Measurements from ENCODE around the gene CYTL1. TPM values are rescaled to one million over a fixed set of nuclear protein-coding genes. Genes with fewer than 3 reads are reported as not detected.
"Not testable (repeated sequence)": the region's sequence is repeated elsewhere in the genome, so short reads cannot be mapped to it uniquely, and the experiment has no call there.

Gene CYTL1
- total RNA-seq (2014; rRNA removed) (not detected in 2 replicates), Bru-seq, nascent RNA (not detected), BruChase-seq, experiment 1, labeled RNA remaining after a 6-hour chase (not detected), BruChase-seq, experiment 2, labeled RNA remaining after a 2-hour chase (not detected)
- long read RNA-seq: 0 reads

- no peak within 1 kb of the TSS for H3K9ac ChIP-seq (ENCODE audit: low read length)
- no peak within 1 kb of the TSS for H3K4me3 ChIP-seq (ENCODE audit: low read length)
- POLR2A ChIA-PET (ENCODE audit: unreplicated experiment): no interaction called here
- no peaks in the 10 kb centered on the region for H3K9me2 ChIP-seq (replicated peaks; ENCODE audit: low read length)
- H4K20me1 ChIP-seq (ENCODE audit: low read length): no peaks in the 10 kb centered on the region
- H3F3A ChIP-seq (ENCODE audit: low read length, unreplicated experiment): no peaks in the 10 kb centered on the region
- H3K27me3 ChIP-seq (ENCODE audit: low read length): peaks cover 27% of the 10 kb centered on the region
- ATAC-seq: no peak
- no peak within 1 kb of the TSS for H2AFZ ChIP-seq (ENCODE audit: low read length)
- H3K9me3 ChIP-seq (ENCODE audit: low read length): no peaks in the 10 kb centered on the region
- BruUV-seq (replicated peaks): no TSS peak
- peak within 1 kb of the TSS; percentile 53 for H3K4me2 ChIP-seq (ENCODE audit: low read length)
- no peak for DNase-seq
- intact Hi-C loops (cut with micrococcal nuclease): no loop called here
- no peak within 1 kb of the TSS for H3K27ac ChIP-seq (ENCODE audit: low read length)
- 0 out of 2 replicates have a peak, but pooled peaks cover 10% of the 10 kb centered on the region for H3K4me1 ChIP-seq (ENCODE audit: insufficient read depth, low read length)
- TF ChIP-seq EZH2 (IDR thresholded peaks at IDR 0.05; ENCODE audit: low read length, unreplicated experiment) (no peak), EZH2phosphoT487 (IDR thresholded peaks at IDR 0.05; ENCODE audit: borderline replicate concordance, low read length) (no peak), CTCF (conservative IDR thresholded peaks at IDR 0.05; ENCODE audit: low read depth, low read length) (no peak)
- CTCF ChIA-PET: no interaction called here
- no peaks in the 10 kb centered on the region for H3K79me2 ChIP-seq (ENCODE audit: low read length)
- H3K36me3 ChIP-seq (ENCODE audit: low read depth, low read length): no peaks in the 10 kb centered on the region
Measured at GRCh38 chr4:5019274-5019673, at the start of gene CYTL1. Gene CYTL1 (minus strand): TSS chr4:5019458. CDS start chr4:5019445, 13 bp downstream.

- H3K27me3 ChIP-seq (ENCODE audit: low read length): no peaks in the 10 kb centered on the region
- TF ChIP-seq EZH2phosphoT487 (IDR thresholded peaks at IDR 0.05; ENCODE audit: borderline replicate concordance, low read length): no peak
- no peak for TF ChIP-seq CTCF (conservative IDR thresholded peaks at IDR 0.05; ENCODE audit: low read depth, low read length)
- TF ChIP-seq EZH2 (IDR thresholded peaks at IDR 0.05; ENCODE audit: low read length, unreplicated experiment): no peak
- no peaks in the 10 kb centered on the region for H3K4me1 ChIP-seq (ENCODE audit: insufficient read depth, low read length)
- no peak overlapping the region for H2AFZ ChIP-seq (ENCODE audit: low read length)
- BruUV-seq (replicated peaks): no TSS peak
- H4K20me1 ChIP-seq (ENCODE audit: low read length): no peaks in the 10 kb centered on the region
- DNase-seq (no peak), ATAC-seq (no peak)
- no peaks in the 10 kb centered on the region for H3K36me3 ChIP-seq (ENCODE audit: low read depth, low read length)
- H3K4me2 ChIP-seq (ENCODE audit: low read length): no peak overlapping the region
- H3F3A ChIP-seq (ENCODE audit: low read length, unreplicated experiment): no peaks in the 10 kb centered on the region
- no peaks in the 10 kb centered on the region for H3K79me2 ChIP-seq (ENCODE audit: low read length)
- H3K9ac ChIP-seq (ENCODE audit: low read length): no peak overlapping the region
- no peaks in the 10 kb centered on the region for H3K9me2 ChIP-seq (replicated peaks; ENCODE audit: low read length)
- CTCF ChIA-PET: no interaction called here
- POLR2A ChIA-PET (ENCODE audit: unreplicated experiment): interaction anchor here (0.6 kb wide), 1 partner anchor 416 kb away, joined by 5 read pairs; no protein-coding TSS in a partner anchor
- H3K4me3 ChIP-seq (ENCODE audit: low read length): no peak overlapping the region
- H3K9me3 ChIP-seq (ENCODE audit: low read length): no peaks in the 10 kb centered on the region
- H3K27ac ChIP-seq (ENCODE audit: low read length): no peak overlapping the region
- intact Hi-C loops (cut with micrococcal nuclease): no loop called here
Measured at GRCh38 chr4:5067908-5068307, 48.6 kb upstream of the CYTL1 start.

GRCh38 chr4:5066968-5067367 lies 47.7 kb upstream of the CYTL1 start:
- H3K4me1 ChIP-seq (ENCODE audit: insufficient read depth, low read length); H4K20me1 ChIP-seq (ENCODE audit: low read length); H3K4me2 ChIP-seq (ENCODE audit: low read length); H3K4me3 ChIP-seq (ENCODE audit: low read length); H3K27ac ChIP-seq (ENCODE audit: low read length); H3K36me3 ChIP-seq (ENCODE audit: low read depth, low read length); H3K27me3 ChIP-seq (ENCODE audit: low read length); H3F3A ChIP-seq (ENCODE audit: low read length, unreplicated experiment); H3K9me2 ChIP-seq (replicated peaks; ENCODE audit: low read length); DNase-seq; H2AFZ ChIP-seq (ENCODE audit: low read length); H3K9ac ChIP-seq (ENCODE audit: low read length); POLR2A ChIA-PET (ENCODE audit: unreplicated experiment); intact Hi-C loops (cut with micrococcal nuclease); BruUV-seq (replicated peaks); ATAC-seq; H3K79me2 ChIP-seq (ENCODE audit: low read length); CTCF ChIA-PET; H3K9me3 ChIP-seq (ENCODE audit: low read length): not testable (repeated sequence)

Data from PC-3 (cell line).